Stimulated activated CD8-positive, alpha-beta memory T cell treated with anti-CD3 and anti-CD28 coated beads, Interleukin-4, amount 100 ng/mL, for 1 hour (primary cell): ENCODE results near the gene DLG2.

Source experiments
- DNase-seq, 2 donors: peaks; one replicate each; pipeline ENCODE4 v3.0.0-alpha.2; 2020; ENCODE audit warnings: low read depth in 2 of 2, low spot score in 1 of 2

The DLG2 gene

DNA sequence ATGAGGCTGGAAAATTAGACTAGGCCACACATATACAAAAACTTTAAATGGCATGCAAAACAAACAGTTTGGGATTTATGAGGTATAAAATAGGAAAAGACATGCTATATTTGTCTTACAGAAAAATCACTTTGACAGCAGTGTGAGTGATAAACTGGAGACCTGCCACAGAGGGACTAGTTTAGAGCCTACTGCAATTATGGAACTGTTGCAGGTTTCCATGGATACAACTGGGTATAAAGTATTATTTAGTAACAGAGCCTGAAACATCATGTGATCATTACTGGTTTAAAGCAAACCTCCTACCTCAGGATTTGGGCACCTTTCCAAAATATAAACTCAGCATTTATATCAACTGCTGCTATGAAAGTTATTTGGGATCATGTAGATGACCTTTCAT is 1032.5 kb downstream of the DLG2 start:
- DNase-seq, result no peak

DNA sequence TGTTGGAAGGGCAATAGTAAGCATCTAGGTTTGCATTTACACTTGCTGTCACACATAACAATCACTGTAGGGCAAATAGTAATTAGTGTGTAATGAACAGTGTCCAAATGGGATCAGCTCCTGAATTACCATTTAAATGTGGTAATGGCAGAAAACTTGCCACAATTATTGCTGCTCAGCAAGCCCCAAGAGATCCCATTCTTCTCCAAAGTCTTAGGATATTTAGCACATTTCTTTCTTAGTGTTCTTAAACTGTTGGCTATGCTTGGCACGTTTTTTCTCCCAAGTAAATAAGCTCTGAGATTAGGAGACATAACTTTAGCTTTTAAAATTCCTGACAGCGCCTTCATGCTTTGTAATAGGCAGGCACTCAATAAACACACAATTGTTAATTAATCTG is 1037.0 kb downstream of the DLG2 start:
- DNase-seq, result no peak

DNA sequence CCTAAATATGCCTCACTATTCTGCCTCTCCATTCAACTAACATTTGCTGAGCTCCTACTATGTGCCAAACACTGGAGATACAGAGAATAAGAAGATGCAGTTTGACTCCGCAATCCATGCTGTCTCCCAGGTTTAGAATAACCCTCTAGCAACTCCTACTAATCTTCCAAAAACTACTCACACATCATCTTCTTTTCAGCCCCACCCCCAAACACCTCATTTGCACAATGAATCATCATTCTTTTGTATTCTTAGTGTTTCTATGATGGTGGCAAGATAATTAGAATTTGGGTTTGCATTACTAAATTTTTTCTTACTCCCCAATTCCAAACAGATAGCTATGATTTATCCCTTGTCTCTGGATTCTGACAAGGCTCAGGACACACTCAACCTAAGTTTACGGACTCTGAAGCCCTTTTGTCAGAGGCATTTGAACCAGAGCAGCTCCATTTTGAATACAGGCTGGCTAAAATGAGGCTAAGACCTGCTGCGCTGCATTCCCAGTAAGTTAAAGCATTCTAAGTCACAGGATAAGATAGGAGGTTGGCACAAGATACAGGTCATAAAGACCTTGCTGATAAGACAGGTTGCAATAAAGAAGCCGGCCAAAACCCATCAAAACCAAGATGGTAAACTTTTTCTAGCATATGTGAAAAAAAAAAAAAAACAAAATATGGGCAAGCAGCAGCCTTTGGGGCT is 1038.9 kb downstream of the DLG2 start:
- DNase-seq, result no peak

- DNase-seq, result no peak
Observed at GRCh38 chr11:84583106-84583505, 1044.0 kb downstream of the DLG2 start.

DNA sequence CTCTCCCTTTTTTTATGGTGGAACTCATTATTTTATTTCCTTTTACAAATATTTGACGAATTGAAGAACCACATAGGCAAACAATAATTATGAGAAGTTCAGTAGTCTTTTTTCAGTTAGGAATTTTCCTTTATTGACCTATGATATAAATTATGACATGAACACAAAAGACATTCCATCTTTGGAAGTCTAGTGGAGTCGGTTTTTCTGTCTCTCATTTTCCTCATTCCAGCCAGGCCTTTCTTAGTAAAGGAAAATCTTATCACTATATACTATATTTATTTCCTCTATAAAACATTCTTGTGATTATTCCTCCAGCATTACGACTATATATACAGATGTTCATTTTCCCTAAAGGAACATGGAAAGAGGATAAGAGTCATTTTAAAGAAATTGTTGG is 1046.1 kb downstream of the DLG2 start:
- no peak for DNase-seq

- no peak for DNase-seq
Observed at GRCh38 chr11:84580428-84580827, 1046.7 kb downstream of the DLG2 start.

DNA sequence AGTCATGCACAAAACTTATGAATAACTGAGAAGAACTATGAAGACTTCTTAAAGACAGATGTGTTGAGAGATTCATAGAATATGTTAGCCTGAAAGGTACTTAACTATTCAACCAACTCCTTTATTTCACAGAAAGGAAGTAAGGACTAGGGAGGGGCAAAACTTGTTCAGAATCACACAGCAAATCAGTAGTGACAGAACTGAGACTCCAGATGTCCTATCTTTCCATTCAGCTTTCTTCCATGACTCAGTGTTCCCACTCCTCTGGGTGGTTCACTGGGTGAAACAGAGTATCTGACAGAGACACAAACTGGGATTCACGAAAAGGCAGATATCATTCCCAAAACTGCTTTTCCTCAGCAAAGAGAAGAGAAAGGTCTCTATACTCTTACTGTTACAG is 1053.3 kb downstream of the DLG2 start:
- DNase-seq, result no peak

DNA sequence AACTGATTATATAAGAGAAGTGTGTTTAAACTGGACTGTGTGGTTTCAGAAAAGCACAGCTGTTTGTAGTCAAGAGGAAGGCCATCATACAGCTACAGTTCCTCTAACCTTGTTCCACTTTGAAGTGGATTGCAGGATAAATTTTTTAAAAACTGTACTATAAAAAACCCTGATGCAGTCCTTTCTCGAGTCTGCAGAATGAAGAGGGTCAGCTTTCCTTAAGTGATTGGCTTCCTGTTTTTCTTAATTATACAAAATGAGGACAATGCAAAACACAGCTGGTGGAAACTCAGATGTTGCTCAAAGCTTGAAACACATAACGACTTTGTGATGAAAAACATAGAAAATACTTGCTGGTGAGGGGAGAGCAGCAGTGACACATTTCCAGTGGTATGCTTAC is 1060.5 kb downstream of the DLG2 start:
- DNase-seq, result no peak

DNA sequence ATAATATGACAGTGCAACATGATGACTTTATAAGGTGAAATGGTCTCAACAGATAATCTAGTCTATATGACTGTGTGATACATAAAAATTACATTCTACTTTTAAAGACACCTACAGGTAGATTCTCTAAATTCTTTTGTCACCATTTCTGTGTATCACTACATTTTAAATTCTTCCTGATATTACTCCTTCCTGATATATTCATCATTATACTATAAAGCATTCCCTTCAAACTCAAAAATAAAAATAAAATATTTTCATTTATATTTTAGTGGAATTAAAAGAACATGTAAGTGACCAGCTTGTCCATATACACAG is 1062.3 kb downstream of the DLG2 start:
- no peak for DNase-seq

DNA sequence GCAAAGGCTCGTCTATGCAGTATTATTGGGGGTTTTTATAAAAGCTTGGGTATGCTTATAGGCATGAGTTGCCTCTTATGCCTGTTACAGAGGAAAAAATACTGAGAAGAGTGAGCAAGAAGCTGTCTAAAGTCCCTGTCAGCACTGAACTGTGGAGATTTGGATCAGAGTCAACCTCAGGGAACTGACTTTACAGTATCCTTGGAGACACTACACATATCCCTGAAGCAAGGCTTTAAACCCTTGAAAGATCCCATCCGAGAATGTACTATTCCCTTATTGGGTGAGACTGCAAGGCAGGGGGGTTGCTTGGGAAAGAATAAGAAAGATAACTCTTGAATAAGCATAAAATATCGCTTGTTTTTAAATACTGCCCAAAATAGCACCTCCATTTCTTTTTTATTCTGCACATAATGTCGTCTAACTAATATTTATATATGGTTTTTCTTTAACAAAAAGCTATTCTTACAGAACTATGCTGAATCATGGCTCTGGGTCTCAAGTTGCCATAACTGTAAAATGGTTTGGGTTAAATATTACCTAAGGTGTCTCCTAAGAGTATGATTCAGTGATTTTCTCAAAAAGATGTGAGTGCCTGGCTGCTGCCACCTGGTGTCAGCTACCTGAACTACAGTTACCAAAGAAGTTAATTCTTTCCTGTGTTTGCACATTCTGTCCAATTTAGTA is 1062.8 kb downstream of the DLG2 start:
- DNase-seq, result no peak

DNA sequence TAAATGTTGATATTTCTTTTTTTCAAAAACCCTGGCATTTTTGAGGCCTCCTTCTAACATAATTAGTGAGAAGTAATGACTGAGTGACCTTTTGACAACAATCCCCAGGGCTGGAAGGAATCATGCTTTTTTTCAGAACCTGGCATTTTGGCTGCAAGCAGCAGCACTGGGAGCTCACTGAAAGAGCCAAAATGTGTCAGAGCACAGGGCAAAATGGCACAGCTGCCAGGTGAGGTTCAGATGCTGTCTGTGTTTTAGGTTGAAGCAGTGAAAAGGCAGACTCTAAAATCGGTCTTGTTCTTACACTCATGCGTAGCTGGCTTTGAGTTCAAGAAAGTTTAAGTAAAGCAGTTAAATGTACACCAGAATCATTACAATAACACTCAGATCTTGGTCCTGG is 1063.8 kb downstream of the DLG2 start:
- no peak for DNase-seq

DNA sequence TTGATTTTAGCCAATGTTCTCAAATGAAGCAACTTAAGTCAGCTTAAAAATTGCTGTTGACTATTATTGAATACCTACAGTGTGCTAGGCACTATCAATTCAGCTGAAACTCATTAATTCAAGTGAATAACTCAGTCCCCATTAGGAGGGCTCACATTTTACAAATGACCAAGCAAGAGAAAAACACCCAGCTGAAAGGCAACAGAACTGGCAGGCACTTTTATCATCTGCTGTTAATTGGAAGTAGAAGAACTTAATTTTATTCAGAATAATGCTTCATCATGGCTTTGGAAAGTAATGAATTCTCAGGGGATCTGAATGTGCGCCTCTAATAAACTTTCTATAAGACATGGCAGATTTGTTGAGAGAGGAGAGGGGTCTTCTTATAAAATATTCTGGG is 1066.9 kb downstream of the DLG2 start:
- no peak for DNase-seq

GRCh38 chr11:84558085-84558905 is 1068.8 kb downstream of the DLG2 start:
- no peak for DNase-seq

DNA sequence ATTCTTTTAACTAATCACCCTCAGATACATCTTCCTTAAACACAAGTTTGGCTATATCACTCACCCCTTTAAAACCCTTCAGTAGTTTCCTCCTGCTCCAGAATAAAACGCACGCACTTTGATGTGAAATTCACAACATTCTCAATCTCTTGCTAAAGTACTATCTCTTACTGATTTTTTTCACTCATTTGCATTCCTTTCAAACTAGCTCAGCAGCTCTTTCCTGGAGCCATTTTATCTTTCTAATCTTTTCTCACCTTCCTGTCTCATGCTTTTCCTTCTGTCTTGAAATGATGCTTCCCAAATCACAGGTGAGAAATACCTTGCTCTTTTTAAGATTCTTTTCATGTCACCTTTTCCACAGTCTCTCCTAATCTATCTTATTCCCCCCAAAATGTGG is 1074.4 kb downstream of the DLG2 start:
- DNase-seq, result no peak

- no peak for DNase-seq
Observed at GRCh38 chr11:84549217-84549616, 1077.9 kb downstream of the DLG2 start.

DNA sequence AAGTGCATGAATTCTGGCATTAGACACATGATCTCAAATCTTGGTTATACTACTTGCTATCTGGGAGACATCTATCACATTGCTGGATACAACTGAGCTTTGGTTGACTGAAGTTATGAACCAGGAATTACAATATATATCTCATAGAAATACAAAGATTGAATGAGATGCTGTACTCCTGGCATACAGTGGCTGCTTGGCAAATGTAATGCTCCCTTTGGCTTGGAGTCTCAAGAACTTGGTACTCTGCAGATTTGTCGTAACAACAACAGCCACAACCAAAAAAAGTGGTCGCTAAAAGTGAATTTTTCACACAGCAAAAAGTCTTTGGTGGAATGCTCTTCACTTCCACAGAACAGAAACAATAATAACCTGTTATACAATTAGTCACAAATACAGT is 1082.6 kb downstream of the DLG2 start:
- no peak for DNase-seq

DNA sequence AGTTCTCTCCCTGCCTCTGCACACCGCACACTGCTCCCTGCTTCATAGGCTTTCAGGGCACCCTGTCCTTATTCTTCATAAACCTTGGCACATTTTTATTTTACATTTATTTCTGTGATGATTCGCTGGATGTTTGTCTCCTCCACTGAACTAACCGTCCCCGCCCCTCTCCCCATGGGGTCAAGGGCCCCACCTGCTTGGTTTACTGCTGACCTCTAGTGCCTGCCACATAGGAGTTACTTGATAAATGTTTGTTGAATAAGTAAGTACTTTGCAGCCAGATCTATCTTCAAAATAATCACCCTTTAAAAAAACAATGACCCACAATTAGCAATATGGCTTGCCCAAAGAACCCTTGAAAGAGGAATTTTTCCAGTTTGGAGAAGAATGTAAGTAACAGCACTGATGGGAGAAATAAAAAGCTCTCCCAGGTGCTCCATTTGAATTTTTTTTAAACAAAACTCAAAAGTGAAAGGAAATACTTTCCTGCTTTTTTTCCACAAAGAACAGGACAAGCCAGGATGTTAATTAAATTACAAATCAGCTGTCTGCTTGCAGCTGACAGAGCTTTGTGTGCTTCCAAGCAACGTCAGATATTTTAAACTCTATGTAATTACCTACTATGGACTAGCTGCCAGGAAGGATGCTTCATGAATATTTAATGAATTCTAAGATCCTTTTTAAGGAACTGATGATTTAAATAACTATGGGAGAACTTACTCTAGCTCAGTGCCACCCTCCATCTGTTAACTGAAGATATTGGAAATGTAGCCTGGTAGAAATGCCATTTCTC is 1083.6 kb downstream of the DLG2 start:
- no peak for DNase-seq

- DNase-seq, result no peak
Observed at GRCh38 chr11:84541731-84542340, 1085.3 kb downstream of the DLG2 start.

DNA sequence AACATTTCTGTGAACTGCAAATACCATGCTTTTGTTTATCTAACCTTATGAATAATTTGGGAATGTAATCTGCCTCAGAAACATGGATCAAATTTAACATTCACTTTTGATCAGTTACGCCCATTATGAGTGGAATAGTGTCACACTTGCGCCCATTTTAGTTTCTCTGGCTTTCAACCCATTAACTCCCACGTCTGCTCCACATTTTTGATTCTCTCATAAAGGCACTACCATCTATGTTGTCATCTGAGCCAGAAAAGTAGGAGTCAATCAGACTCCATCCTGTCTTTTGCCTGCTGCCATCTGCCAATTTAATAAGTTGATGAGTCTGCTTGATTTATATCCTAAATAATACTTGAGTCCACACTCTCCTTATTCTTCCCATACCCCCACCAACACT is 1090.7 kb downstream of the DLG2 start:
- DNase-seq, result no peak

DNA sequence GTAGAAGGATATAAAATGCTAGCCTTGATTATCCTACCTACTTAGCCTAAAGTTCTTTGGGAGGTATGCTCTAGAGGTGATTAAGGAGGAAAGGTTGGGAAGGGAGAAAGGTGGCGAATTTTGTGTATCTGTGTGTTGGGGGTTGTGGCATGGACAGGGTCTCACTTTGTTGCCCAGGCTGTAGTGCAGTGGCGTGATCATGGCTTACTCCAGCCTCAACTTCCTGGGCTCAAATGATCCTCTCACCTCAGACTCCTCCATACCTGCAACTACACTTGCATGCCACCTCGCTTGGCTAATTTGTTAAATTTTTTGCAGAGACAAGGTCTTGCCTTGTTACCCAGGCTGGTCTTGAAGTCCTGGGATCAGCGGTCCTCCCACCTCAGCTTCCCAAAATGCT is 1094.8 kb downstream of the DLG2 start:
- no peak for DNase-seq

GRCh38 chr11:84526250-84526649 is 1100.9 kb downstream of the DLG2 start:
- DNase-seq, result no peak
